ENCODE data around the gene KSR1.

The KSR1 gene

GRCh38 chr17:27521281-27522027, 65.2 kb downstream of the KSR1 start:
- no peaks in the 10 kb centered on the region for H3K27me3 Mint-ChIP-seq (ENCODE audit: low read depth)
- H3K27ac Mint-ChIP-seq = no peak overlapping the region
- no peak for DNase-seq (ENCODE audit: low spot score)
- no peak overlapping the region for H3K4me3 Mint-ChIP-seq
- no peaks in the 10 kb centered on the region for H3K9me3 Mint-ChIP-seq
- peaks cover 30% of the 10 kb centered on the region for H3K4me1 Mint-ChIP-seq (ENCODE audit: low read depth)
- no peaks in the 10 kb centered on the region for H3K36me3 Mint-ChIP-seq (ENCODE audit: low read depth)

GRCh38 chr17:27522028-27522635, 65.9 kb downstream of the KSR1 start:
- H3K4me1 Mint-ChIP-seq (ENCODE audit: low read depth) = peaks cover 36% of the 10 kb centered on the region
- DNase-seq (ENCODE audit: low spot score) = no peak
- no peaks in the 10 kb centered on the region for H3K36me3 Mint-ChIP-seq (ENCODE audit: low read depth)
- no peak overlapping the region for H3K27ac Mint-ChIP-seq
- no peak overlapping the region for H3K4me3 Mint-ChIP-seq
- H3K27me3 Mint-ChIP-seq (ENCODE audit: low read depth) = no peaks in the 10 kb centered on the region
- H3K9me3 Mint-ChIP-seq = no peaks in the 10 kb centered on the region

- H3K4me3 Mint-ChIP-seq = no peak overlapping the region
- H3K36me3 Mint-ChIP-seq (ENCODE audit: low read depth) = no peaks in the 10 kb centered on the region
- peaks cover 37% of the 10 kb centered on the region for H3K4me1 Mint-ChIP-seq (ENCODE audit: low read depth)
- DNase-seq (ENCODE audit: low spot score) = no peak
- H3K27ac Mint-ChIP-seq = no peak overlapping the region
- H3K9me3 Mint-ChIP-seq = no peaks in the 10 kb centered on the region
- no peaks in the 10 kb centered on the region for H3K27me3 Mint-ChIP-seq (ENCODE audit: low read depth)
These were observed 67.5 kb downstream of the KSR1 start for GRCh38 chr17:27523712-27524111.

DNA sequence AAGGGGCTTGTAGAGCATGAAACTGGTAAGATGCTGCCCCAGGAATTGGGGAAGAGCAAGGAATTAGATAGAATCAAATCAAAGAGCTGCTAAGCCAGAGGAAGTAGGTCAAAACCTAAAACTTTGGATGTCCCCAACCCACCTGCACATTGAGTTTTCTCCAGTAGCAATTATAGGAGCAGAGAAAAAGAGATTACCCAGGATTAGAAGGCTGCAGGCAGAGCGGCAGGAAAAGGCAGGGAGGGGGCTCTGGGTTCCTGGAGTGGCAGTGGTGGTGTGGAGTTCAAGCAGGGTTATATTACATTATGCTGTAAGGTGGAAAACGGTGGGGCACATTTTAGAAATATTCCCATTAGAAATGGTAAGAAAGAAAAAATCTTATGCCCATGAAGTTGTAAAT, 68.3 kb downstream of the KSR1 start:
- H3K4me3 Mint-ChIP-seq = no peak overlapping the region
- no peak for DNase-seq (ENCODE audit: low spot score)
- no peaks in the 10 kb centered on the region for H3K9me3 Mint-ChIP-seq
- H3K4me1 Mint-ChIP-seq (ENCODE audit: low read depth) = peaks cover 41% of the 10 kb centered on the region
- H3K27me3 Mint-ChIP-seq (ENCODE audit: low read depth) = no peaks in the 10 kb centered on the region
- no peaks in the 10 kb centered on the region for H3K36me3 Mint-ChIP-seq (ENCODE audit: low read depth)
- no peak overlapping the region for H3K27ac Mint-ChIP-seq

GRCh38 chr17:27525316-27525715, 69.1 kb downstream of the KSR1 start:
- H3K36me3 Mint-ChIP-seq (ENCODE audit: low read depth) = no peaks in the 10 kb centered on the region
- H3K4me3 Mint-ChIP-seq = no peak overlapping the region
- H3K27ac Mint-ChIP-seq = no peak overlapping the region
- H3K27me3 Mint-ChIP-seq (ENCODE audit: low read depth) = no peaks in the 10 kb centered on the region
- DNase-seq (ENCODE audit: low spot score) = no peak
- no peaks in the 10 kb centered on the region for H3K9me3 Mint-ChIP-seq
- H3K4me1 Mint-ChIP-seq (ENCODE audit: low read depth) = peaks cover 43% of the 10 kb centered on the region

- Mint-ChIP-seq H3K36me3 (ENCODE audit: low read depth) (no peaks in the 10 kb centered on the region), H3K9me3 (no peaks in the 10 kb centered on the region), H3K4me1 (ENCODE audit: low read depth) (peaks cover 47% of the 10 kb centered on the region), H3K4me3 (peak overlapping the region; percentile 41), H3K27ac (peak overlapping the region; percentile 43), H3K27me3 (ENCODE audit: low read depth) (no peaks in the 10 kb centered on the region)
- no peak for DNase-seq (ENCODE audit: low spot score)
These were observed 69.8 kb downstream of the KSR1 start for GRCh38 chr17:27525836-27526603.

GRCh38 chr17:27526604-27527002, 70.4 kb downstream of the KSR1 start:
- Mint-ChIP-seq H3K27me3 (ENCODE audit: low read depth) (no peaks in the 10 kb centered on the region), H3K36me3 (ENCODE audit: low read depth) (no peaks in the 10 kb centered on the region), H3K4me1 (ENCODE audit: low read depth) (peaks cover 51% of the 10 kb centered on the region), H3K4me3 (peak overlapping the region; percentile 41), H3K9me3 (no peaks in the 10 kb centered on the region), H3K27ac (peak overlapping the region; percentile 43)
- peak; percentile 63 for DNase-seq (ENCODE audit: low spot score)

DNA sequence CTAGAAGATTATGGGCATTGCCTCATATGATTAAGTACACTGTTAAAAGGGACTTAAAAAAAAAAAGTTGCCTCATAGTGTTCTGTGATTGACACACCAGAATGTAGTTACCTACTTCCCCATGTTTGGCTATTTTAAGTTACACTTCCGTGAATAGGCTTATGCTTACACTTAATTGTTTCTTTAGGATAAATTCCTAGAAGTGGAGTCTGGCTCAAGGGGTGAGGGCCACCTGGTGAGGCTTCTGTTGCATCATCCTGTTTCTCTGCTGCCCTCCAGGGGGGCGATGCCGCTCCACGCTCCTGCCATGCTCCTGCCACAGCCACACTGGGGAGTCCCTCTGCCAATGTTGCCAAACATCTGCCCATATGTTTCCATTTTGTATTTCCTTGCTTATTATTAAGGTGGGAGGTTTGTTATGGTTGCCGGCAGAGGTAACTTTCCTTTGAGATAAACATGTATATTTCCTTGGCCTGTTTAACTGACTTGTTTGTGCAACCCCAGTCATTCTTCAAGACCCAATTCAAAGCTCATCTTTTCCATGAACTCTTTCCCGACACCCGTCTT, 73.1 kb downstream of the KSR1 start:
- no peaks in the 10 kb centered on the region for H3K27me3 Mint-ChIP-seq (ENCODE audit: low read depth)
- H3K4me3 Mint-ChIP-seq = peak overlapping the region; percentile 8
- no peak for DNase-seq (ENCODE audit: low spot score)
- no peaks in the 10 kb centered on the region for H3K9me3 Mint-ChIP-seq
- H3K36me3 Mint-ChIP-seq (ENCODE audit: low read depth) = no peaks in the 10 kb centered on the region
- H3K4me1 Mint-ChIP-seq (ENCODE audit: low read depth) = peaks cover 47% of the 10 kb centered on the region
- H3K27ac Mint-ChIP-seq = peak overlapping the region; percentile 44

DNA sequence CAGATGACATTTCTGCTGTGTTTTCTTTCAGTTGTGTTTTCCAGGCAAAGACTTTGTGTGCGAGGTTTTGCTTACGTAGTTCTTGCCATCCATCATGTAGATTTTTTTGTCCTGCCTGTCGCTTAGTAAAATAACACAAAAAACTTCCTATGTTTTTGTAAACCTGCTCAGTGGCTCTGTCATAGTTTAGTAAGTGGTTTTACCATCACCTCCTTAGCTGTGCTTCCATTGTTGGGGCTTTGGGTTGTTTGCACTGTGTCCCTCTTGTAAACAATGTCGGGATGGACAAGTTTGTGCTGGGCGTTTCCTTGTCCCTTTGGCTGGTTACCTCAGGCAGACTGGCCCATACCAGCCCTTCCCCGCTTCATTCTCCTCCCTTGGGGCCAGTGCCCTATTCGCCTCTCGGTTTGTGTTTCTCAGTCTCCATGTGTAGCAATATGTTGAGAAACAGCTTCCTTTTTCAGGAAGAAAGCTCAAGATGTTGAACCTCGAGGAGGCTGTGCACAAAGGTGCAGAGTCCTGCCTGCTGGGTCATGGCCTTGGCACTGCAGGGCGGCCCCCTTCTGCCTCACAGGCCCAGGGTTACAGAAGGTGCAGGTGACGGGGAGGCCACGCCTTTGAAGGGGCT, 74.6 kb downstream of the KSR1 start:
- no peaks in the 10 kb centered on the region for H3K9me3 Mint-ChIP-seq
- H3K27ac Mint-ChIP-seq = no peak overlapping the region
- no peak overlapping the region for H3K4me3 Mint-ChIP-seq
- peaks cover 48% of the 10 kb centered on the region for H3K4me1 Mint-ChIP-seq (ENCODE audit: low read depth)
- H3K36me3 Mint-ChIP-seq (ENCODE audit: low read depth) = no peaks in the 10 kb centered on the region
- no peak for DNase-seq (ENCODE audit: low spot score)
- no peaks in the 10 kb centered on the region for H3K27me3 Mint-ChIP-seq (ENCODE audit: low read depth)

GRCh38 chr17:27531469-27531961, 75.3 kb downstream of the KSR1 start:
- H3K4me1 Mint-ChIP-seq (ENCODE audit: low read depth) = peaks cover 45% of the 10 kb centered on the region
- H3K36me3 Mint-ChIP-seq (ENCODE audit: low read depth) = no peaks in the 10 kb centered on the region
- no peaks in the 10 kb centered on the region for H3K9me3 Mint-ChIP-seq
- DNase-seq (ENCODE audit: low spot score) = no peak
- no peaks in the 10 kb centered on the region for H3K27me3 Mint-ChIP-seq (ENCODE audit: low read depth)
- H3K4me3 Mint-ChIP-seq = no peak overlapping the region
- no peak overlapping the region for H3K27ac Mint-ChIP-seq

DNA sequence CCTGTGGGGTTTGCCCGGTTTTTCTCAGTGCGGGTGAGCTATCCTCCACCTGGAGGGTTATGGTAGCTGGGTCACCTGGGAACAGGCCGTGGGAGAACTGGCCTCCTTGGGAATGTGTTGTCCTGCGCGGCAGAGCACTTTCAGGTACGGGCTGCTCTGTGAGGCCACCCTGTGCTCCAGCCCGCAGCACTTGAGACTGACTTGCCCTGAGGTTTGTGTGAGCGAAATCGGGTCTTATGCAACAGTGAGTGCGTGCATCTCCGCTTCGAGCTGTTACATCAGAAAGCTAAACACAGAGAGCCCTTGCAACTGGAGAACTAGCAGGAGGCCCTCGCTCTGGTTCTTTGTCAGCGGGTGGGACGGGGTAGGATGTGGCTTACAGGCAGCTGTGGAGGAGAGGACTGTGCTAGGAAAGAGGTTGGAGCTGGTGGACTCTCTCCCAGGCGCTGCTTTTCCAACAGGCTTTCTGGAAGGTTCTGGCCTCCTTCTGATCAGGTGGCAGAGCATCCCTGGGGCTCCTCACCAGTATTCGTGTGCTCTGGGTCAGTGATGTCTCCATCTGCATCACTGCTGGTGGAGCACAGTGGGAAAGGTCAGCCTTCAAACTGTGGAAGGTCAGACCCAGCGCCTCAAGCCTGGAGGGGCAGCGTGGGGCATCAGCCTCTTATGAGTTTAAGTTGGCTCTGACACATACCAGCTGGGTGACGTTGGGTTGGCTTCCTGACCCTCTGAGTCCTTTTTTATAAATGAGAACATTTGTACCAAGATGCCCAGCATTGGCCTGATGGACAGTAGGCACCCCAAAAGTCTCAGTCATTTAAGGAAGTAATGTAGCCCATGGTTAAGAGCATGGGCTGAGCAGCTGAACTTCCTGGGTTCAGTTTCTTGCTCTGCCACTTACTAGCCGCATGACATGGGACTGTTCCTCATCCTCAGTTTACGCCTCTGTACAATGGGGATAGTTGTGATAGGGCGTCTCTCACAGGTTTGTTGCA, 76.3 kb downstream of the KSR1 start:
- H3K27me3 Mint-ChIP-seq (ENCODE audit: low read depth) = no peaks in the 10 kb centered on the region
- no peak for DNase-seq (ENCODE audit: low spot score)
- peaks cover 45% of the 10 kb centered on the region for H3K4me1 Mint-ChIP-seq (ENCODE audit: low read depth)
- no peaks in the 10 kb centered on the region for H3K36me3 Mint-ChIP-seq (ENCODE audit: low read depth)
- no peak overlapping the region for H3K4me3 Mint-ChIP-seq
- H3K27ac Mint-ChIP-seq = no peak overlapping the region
- no peaks in the 10 kb centered on the region for H3K9me3 Mint-ChIP-seq

GRCh38 chr17:27533874-27534815, 77.9 kb downstream of the KSR1 start:
- Mint-ChIP-seq H3K4me1 (ENCODE audit: low read depth) (peaks cover 40% of the 10 kb centered on the region), H3K36me3 (ENCODE audit: low read depth) (no peaks in the 10 kb centered on the region), H3K27me3 (ENCODE audit: low read depth) (no peaks in the 10 kb centered on the region), H3K27ac (no peak overlapping the region), H3K9me3 (no peaks in the 10 kb centered on the region), H3K4me3 (no peak overlapping the region)
- DNase-seq (ENCODE audit: low spot score) = no peak

Data from T-helper 2 cell treated with Interferon-gamma antibody and Interleukin-4, amounts not matched to agents 5 μg/mL and 100 μg/mL, for 36 hours (primary cell).